Tibial nerve (tissue), 3 donors: ENCODE data around the gene STARD9.

Experiments used
- CTCF ChIP-seq, 5 experiments: fragments of 200-600 bp in 3 of 5; fragments of 450-650 bp in 2 of 5; sonication (generic) in 3 of 5; IDR thresholded peaks; one replicate each; pipeline ENCODE4 v1.5.1; 2016 to 2019; ENCODE audit warnings: antibody characterized with exemption in 5 of 5, mild to moderate bottlenecking in 3 of 5, moderate library complexity in 2 of 5
- POLR2A ChIP-seq, 2 donors: fragments of 450-650 bp; IDR thresholded peaks; one replicate each; pipeline ENCODE4 v1.6.1; 2017; ENCODE audit warnings: antibody characterized with exemption in 2 of 2, mild to moderate bottlenecking in 2 of 2, moderate library complexity in 2 of 2

GRCh38 chr15:42734076-42734672, 158.8 kb downstream of the STARD9 start:
- TF ChIP-seq CTCF (IDR thresholded peaks at IDR 0.05) (no peak), POLR2A (IDR thresholded peaks at IDR 0.05) (no peak)
